ENCODE results near the gene KCNV2. TPM values are rescaled to one million over a fixed set of nuclear protein-coding genes. Genes with fewer than 3 reads are reported as not detected.

KCNV2 gene
- total RNA-seq = not detected
- not detected for polyA plus RNA-seq
- long read RNA-seq, donor 1 = 0 reads
- long read RNA-seq, donor 2 = 0 reads
- long read RNA-seq, donor 3 = 0 reads
- long read RNA-seq, donor 4 = 0 reads
- long read RNA-seq, donor 5 = 0 reads
- long read RNA-seq, donor 6 = 0 reads
- long read RNA-seq, donor 7 = 0 reads
- long read RNA-seq, donor 8, partial matches to known transcripts = 84 of 90 reads
- long read RNA-seq, donor 8, other reads (novel, unspliced or antisense) = 6 of 90 reads
- long read RNA-seq, donor 9 = 0 reads
- long read RNA-seq, donor 10 = 0 reads

- H3K27ac ChIP-seq = no peak within 1 kb of the TSS
- H3K9me3 ChIP-seq (replicated peaks in 1 of 3) = no peaks in the 10 kb centered on the region
- no peak for DNase-seq
- H3K4me1 ChIP-seq (replicated peaks in 1 of 2) = no peaks in the 10 kb centered on the region
- intact Hi-C loops (cut with DNase I) = no loop called here
- H3K36me3 ChIP-seq (replicated peaks in 1 of 2) = no peaks in the 10 kb centered on the region
- 96 to 100% (median 97%) methylated on average over 3 to 7 of the region's 7 CpGs for WGBS, 4 donors
- TF ChIP-seq CTCF (IDR thresholded peaks at IDR 0.05) (no peak), POLR2A (IDR thresholded peaks at IDR 0.05) (no peak)
- H3K27me3 ChIP-seq = no peaks in the 10 kb centered on the region
- H3K4me3 ChIP-seq = no peak within 1 kb of the TSS
Observed at GRCh38 chr9:2717385-2717784, at the start of gene KCNV2. Gene KCNV2 (plus strand): TSS chr9:2717510. CDS start chr9:2717740, 230 bp downstream.

- H3K9me3 ChIP-seq (replicated peaks in 1 of 3) = no peaks in the 10 kb centered on the region
- no peaks in the 10 kb centered on the region for H3K36me3 ChIP-seq (replicated peaks in 1 of 2)
- 86 to 98% (median 93%) methylated on average over 1 to 3 of the region's 3 CpGs for WGBS, 4 donors
- no peak overlapping the region for H3K27ac ChIP-seq
- TF ChIP-seq CTCF (IDR thresholded peaks at IDR 0.05) = no peak
- TF ChIP-seq POLR2A (IDR thresholded peaks at IDR 0.05) = no peak
- intact Hi-C loops (cut with DNase I) = no loop called here
- no peaks in the 10 kb centered on the region for H3K4me1 ChIP-seq (replicated peaks in 1 of 2)
- H3K4me3 ChIP-seq = no peak overlapping the region
- no peaks in the 10 kb centered on the region for H3K27me3 ChIP-seq
- DNase-seq = no peak
Observed at GRCh38 chr9:2673161-2673560, 44.1 kb upstream of the KCNV2 start.

GRCh38 chr9:2674141-2674824 lies 43.0 kb upstream of the KCNV2 start:
- DNase-seq = no peak
- H3K27me3 ChIP-seq = no peaks in the 10 kb centered on the region
- intact Hi-C loops (cut with DNase I) = no loop called here
- no peak for TF ChIP-seq CTCF (IDR thresholded peaks at IDR 0.05)
- no peak for TF ChIP-seq POLR2A (IDR thresholded peaks at IDR 0.05)
- no peaks in the 10 kb centered on the region for H3K36me3 ChIP-seq (replicated peaks in 1 of 2)
- H3K4me1 ChIP-seq (replicated peaks in 1 of 2) = no peaks in the 10 kb centered on the region
- H3K9me3 ChIP-seq (replicated peaks in 1 of 3) = no peaks in the 10 kb centered on the region
- 85 to 94% (median 90%) methylated on average over 9 of the region's 9 CpGs for whole genome bisulfite sequencing, 4 donors
- H3K27ac ChIP-seq = no peak overlapping the region
- H3K4me3 ChIP-seq = no peak overlapping the region

- DNase-seq = no peak
- Histone ChIP-seq H3K4me3 (no peak overlapping the region), H3K4me1 (replicated peaks in 1 of 2) (no peaks in the 10 kb centered on the region), H3K9me3 (replicated peaks in 1 of 3) (no peaks in the 10 kb centered on the region), H3K36me3 (replicated peaks in 1 of 2) (no peaks in the 10 kb centered on the region), H3K27me3 (no peaks in the 10 kb centered on the region), H3K27ac (no peak overlapping the region)
- 75 to 96% (median 87%) methylated on average over 1 of the region's 1 CpG for WGBS, 4 donors
- TF ChIP-seq POLR2A (IDR thresholded peaks at IDR 0.05) = no peak
- no peak for TF ChIP-seq CTCF (IDR thresholded peaks at IDR 0.05)
- intact Hi-C loops (cut with DNase I) = no loop called here
Observed at GRCh38 chr9:2675834-2676233, 41.5 kb upstream of the KCNV2 start.

Data from adrenal gland (tissue), 19 donors.